Neural crest cell (in vitro differentiated cells): Measurements from ENCODE around the gene RFX8. TPM values are rescaled to one million over a fixed set of nuclear protein-coding genes. Genes with fewer than 3 reads are reported as not detected.

Experiments used
- DNase-seq: peaks from one replicate; pipeline ENCODE4 v3.0.0; 2021; ENCODE audit warnings: low read depth, mixed read lengths, low spot score
- H3K27ac Mint-ChIP-seq: one replicate; pipeline ENCODE4 v1.8.0; 2021; ENCODE audit warnings: mild to moderate bottlenecking, mixed read lengths; ENCODE audit not compliant: unreplicated experiment
- H3K27me3 Mint-ChIP-seq: 2 replicates; pipeline ENCODE4 v1.8.0; 2021; ENCODE audit warnings: low read depth, mild to moderate bottlenecking, mixed read lengths
- H3K36me3 Mint-ChIP-seq: 2 replicates; pipeline ENCODE4 v1.8.0; 2021; ENCODE audit warnings: low read depth, mild to moderate bottlenecking, mixed read lengths
- H3K4me1 Mint-ChIP-seq: 2 replicates; pipeline ENCODE4 v1.8.0; 2021; ENCODE audit warnings: mixed read lengths
- H3K4me3 Mint-ChIP-seq: one replicate; pipeline ENCODE4 v1.8.0; 2021; ENCODE audit warnings: mild to moderate bottlenecking, mixed read lengths
- H3K9me3 Mint-ChIP-seq: 2 replicates; pipeline ENCODE4 v1.8.0; 2021; ENCODE audit warnings: mixed read lengths
- CTCF ChIP-seq: fragments of 200-600 bp; sonication (generic); conservative IDR thresholded peaks from 2 replicates; pipeline ENCODE4 v1.5.0; 2021; ENCODE audit warnings: antibody characterized with exemption, mild to moderate bottlenecking
- long read RNA-seq: library from polyadenylated mRNA; unstranded; transcript quantifications from one replicate; pipeline ENCODE4 v2.0.0, GENCODE V29; 2020
- total RNA-seq: library from RNA; stranded (reverse); gene quantifications from 2 replicates; pipeline ENCODE4 v1.2.1, GENCODE V29; 2021

The RFX8 gene
- total RNA-seq = 0.44 and 0.48 TPM in 2 replicates
- long read RNA-seq, partial matches to known transcripts = 0 of 2 reads
- long read RNA-seq, other reads (novel, unspliced or antisense) = 2 of 2 reads

- no peak for DNase-seq
- TF ChIP-seq CTCF = no peak
- H3K4me1 Mint-ChIP-seq = peaks cover 17% of the 10 kb centered on the region
- H3K36me3 Mint-ChIP-seq = no peaks in the 10 kb centered on the region
- peaks cover 16% of the 10 kb centered on the region for H3K27me3 Mint-ChIP-seq
- peak within 1 kb of the TSS; percentile 83 for H3K4me3 Mint-ChIP-seq
- no peaks in the 10 kb centered on the region for H3K9me3 Mint-ChIP-seq
- no peak within 1 kb of the TSS for H3K27ac Mint-ChIP-seq
These were observed at the start of gene RFX8 for GRCh38 chr2:101474731-101475384. RFX8 (minus strand) TSS chr2:101475112; CDS start chr2:101466848, 8,264 bp downstream.

- peaks cover 5% of the 10 kb centered on the region for H3K4me1 Mint-ChIP-seq
- no peaks in the 10 kb centered on the region for H3K36me3 Mint-ChIP-seq
- no peak overlapping the region for H3K4me3 Mint-ChIP-seq
- H3K27ac Mint-ChIP-seq = no peak overlapping the region
- no peaks in the 10 kb centered on the region for H3K27me3 Mint-ChIP-seq
- H3K9me3 Mint-ChIP-seq = peaks cover 5% of the 10 kb centered on the region
- no peak for TF ChIP-seq CTCF
- DNase-seq = no peak
These were observed 46.6 kb upstream of the RFX8 start for GRCh38 chr2:101521487-101521886.

- no peak for DNase-seq
- peaks cover 2% of the 10 kb centered on the region for H3K9me3 Mint-ChIP-seq
- no peak for TF ChIP-seq CTCF
- H3K4me3 Mint-ChIP-seq = no peak overlapping the region
- H3K27ac Mint-ChIP-seq = no peak overlapping the region
- peaks cover 4% of the 10 kb centered on the region for H3K4me1 Mint-ChIP-seq
- no peaks in the 10 kb centered on the region for H3K27me3 Mint-ChIP-seq
- H3K36me3 Mint-ChIP-seq = no peaks in the 10 kb centered on the region
These were observed 45.3 kb upstream of the RFX8 start for GRCh38 chr2:101520246-101520645.

- peak; percentile 5 for DNase-seq
- no peak overlapping the region for H3K4me3 Mint-ChIP-seq
These were observed 43.9 kb upstream of the RFX8 start for GRCh38 chr2:101518578-101519492.

More at GRCh38 chr2:101518578-101519492, 43.9 kb upstream of the RFX8 start:
- H3K27ac Mint-ChIP-seq = peak overlapping the region; percentile 6
- H3K4me1 Mint-ChIP-seq = peaks cover 5% of the 10 kb centered on the region
- TF ChIP-seq CTCF = peak; percentile 43
- no peaks in the 10 kb centered on the region for H3K36me3 Mint-ChIP-seq
- no peaks in the 10 kb centered on the region for H3K27me3 Mint-ChIP-seq
- H3K9me3 Mint-ChIP-seq = no peaks in the 10 kb centered on the region
